CD4-positive, alpha-beta T cell (primary cell): ENCODE results near the gene DDX55. TPM values are rescaled to one million over a fixed set of nuclear protein-coding genes. Genes with fewer than 3 reads are reported as not detected.

Source experiments
- ATAC-seq: fragments of 200-7000 bp; cut with Tn5 transposase; one replicate; pipeline ENCODE4 v1.10.0; 2022; ENCODE audit warnings: mild to moderate bottlenecking; ENCODE audit not compliant: poor library complexity
- CTCF ChIA-PET: fragments of 350-600 bp; sonication (Branson Sonifier 250); formaldehyde crosslinking; loops from one replicate; lab custom pipeline; 2021; ENCODE audit warnings: antibody characterized with exemption, inconsistent platforms; lab: Charles Lee
- POLR2A ChIA-PET: fragments of 350-600 bp; sonication (Branson Sonifier 250); formaldehyde crosslinking; loops from one replicate; lab custom pipeline; 2021; ENCODE audit warnings: antibody characterized with exemption, inconsistent platforms; lab: Charles Lee
- DNase-seq, 14 experiments: peaks; one replicate each; pipeline ENCODE4 v3.0.0-alpha.2; 2013 to 2020; ENCODE audit warnings: mixed read lengths in 2 of 14
- H3K27ac ChIP-seq, 2 donors: one replicate each; pipeline versions ENCODE4 v1.5.1 to v1.7.0; 2013; ENCODE audit warnings: low read length in 2 of 2, low read depth in 1 of 2, mild to moderate bottlenecking in 1 of 2
- H3K27me3 ChIP-seq, 2 experiments: 1 replicate in 1 of 2; 2 replicates in 1 of 2; pipeline versions ENCODE4 v1.6.1 to v1.7.0; 2013; ENCODE audit warnings: low read length in 2 of 2, control low read depth in 1 of 2, mild to moderate bottlenecking in 1 of 2, moderate library complexity in 1 of 2; ENCODE audit not compliant: insufficient read depth in 2 of 2, control insufficient read depth in 1 of 2
- H3K36me3 ChIP-seq: one replicate; pipeline ENCODE4 v1.6.1; 2013; ENCODE audit warnings: low read length, control low read depth; ENCODE audit not compliant: insufficient read depth
- H3K4me1 ChIP-seq: one replicate; pipeline ENCODE4 v1.6.1; 2013; ENCODE audit warnings: low read length, control low read depth; ENCODE audit not compliant: insufficient read depth
- H3K4me3 ChIP-seq: one replicate; pipeline ENCODE4 v1.5.1; 2013; ENCODE audit warnings: mild to moderate bottlenecking, low read length, moderate library complexity
- H3K9me3 ChIP-seq, 2 experiments: 1 replicate in 1 of 2; 2 replicates in 1 of 2; pipeline versions ENCODE4 v1.6.1 to v1.7.0; 2013; ENCODE audit warnings: low read length in 2 of 2, mild to moderate bottlenecking in 2 of 2, control low read depth in 1 of 2, moderate library complexity in 1 of 2; ENCODE audit not compliant: control insufficient read depth in 1 of 2, insufficient read depth in 1 of 2
- H3K27ac Mint-ChIP-seq: one replicate; pipeline ENCODE4 v1.8.0; 2020; ENCODE audit warnings: mixed read lengths
- H3K27me3 Mint-ChIP-seq: one replicate; pipeline ENCODE4 v1.8.0; 2021; ENCODE audit warnings: mixed read lengths
- H3K36me3 Mint-ChIP-seq: one replicate; pipeline ENCODE4 v1.8.0; 2021; ENCODE audit warnings: low read depth, mixed read lengths
- H3K4me1 Mint-ChIP-seq: one replicate; pipeline ENCODE4 v1.8.0; 2021; ENCODE audit warnings: low read depth, mixed read lengths
- H3K4me3 Mint-ChIP-seq: one replicate; pipeline ENCODE4 v1.8.0; 2020; ENCODE audit warnings: mild to moderate bottlenecking, mixed read lengths
- H3K9me3 Mint-ChIP-seq: one replicate; pipeline ENCODE4 v1.8.0; 2020; ENCODE audit warnings: mixed read lengths
- intact Hi-C, 2 experiments: fragments of 100-400 bp; cut with DNase I in 1 of 2; cut with micrococcal nuclease in 1 of 2; formaldehyde crosslinking; loops; one replicate each; pipeline versions ENCODE4 v1.15.1 to v1.9.0; 2023 to 2025; cut with DNase I, micrococcal nuclease
- total RNA-seq, 174 experiments: library from RNA in 2 of 174; stranded (reverse) in 2 of 174; gene quantifications; one replicate each; pipeline ENCODE4 v1.2.3 and lab custom pipeline; 2021 to 2026
- TF ChIP-seq, protein P1 (sequence below): fragments of 200-600 bp; IDR thresholded peaks from one replicate; pipeline ENCODE4 v1.8.0; 2022; ENCODE audit warnings: antibody characterized with exemption, mild to moderate bottlenecking

The DDX55 gene
- total RNA-seq, 2 experiments from 2014 or later, result 33.3 to 37.1 TPM

- Histone ChIP-seq H3K9me3 (no peaks in the 10 kb centered on the region), H3K36me3 (peaks cover 52% of the 10 kb centered on the region), H3K4me3 (no peak overlapping the region), H3K27ac (no peak overlapping the region), H3K4me1 (no peaks in the 10 kb centered on the region), H3K27me3 (no peaks in the 10 kb centered on the region)
- DNase-seq (no peak), ATAC-seq (no peak)
- Mint-ChIP-seq H3K4me1 (peaks cover 6% of the 10 kb centered on the region), H3K36me3 (peaks cover 81% of the 10 kb centered on the region), H3K9me3 (no peaks in the 10 kb centered on the region), H3K27me3 (no peaks in the 10 kb centered on the region), H3K4me3 (no peak overlapping the region), H3K27ac (no peak overlapping the region)
- POLR2A ChIA-PET, result no interaction called here
- intact Hi-C loops, result no loop called here
- TF ChIP-seq, protein P1, sequence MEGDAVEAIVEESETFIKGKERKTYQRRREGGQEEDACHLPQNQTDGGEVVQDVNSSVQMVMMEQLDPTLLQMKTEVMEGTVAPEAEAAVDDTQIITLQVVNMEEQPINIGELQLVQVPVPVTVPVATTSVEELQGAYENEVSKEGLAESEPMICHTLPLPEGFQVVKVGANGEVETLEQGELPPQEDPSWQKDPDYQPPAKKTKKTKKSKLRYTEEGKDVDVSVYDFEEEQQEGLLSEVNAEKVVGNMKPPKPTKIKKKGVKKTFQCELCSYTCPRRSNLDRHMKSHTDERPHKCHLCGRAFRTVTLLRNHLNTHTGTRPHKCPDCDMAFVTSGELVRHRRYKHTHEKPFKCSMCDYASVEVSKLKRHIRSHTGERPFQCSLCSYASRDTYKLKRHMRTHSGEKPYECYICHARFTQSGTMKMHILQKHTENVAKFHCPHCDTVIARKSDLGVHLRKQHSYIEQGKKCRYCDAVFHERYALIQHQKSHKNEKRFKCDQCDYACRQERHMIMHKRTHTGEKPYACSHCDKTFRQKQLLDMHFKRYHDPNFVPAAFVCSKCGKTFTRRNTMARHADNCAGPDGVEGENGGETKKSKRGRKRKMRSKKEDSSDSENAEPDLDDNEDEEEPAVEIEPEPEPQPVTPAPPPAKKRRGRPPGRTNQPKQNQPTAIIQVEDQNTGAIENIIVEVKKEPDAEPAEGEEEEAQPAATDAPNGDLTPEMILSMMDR, result no peak
- CTCF ChIA-PET, result no interaction called here
These were observed 53.5 kb downstream of the DDX55 start for GRCh38 chr12:123655420-123655819.

DNA sequence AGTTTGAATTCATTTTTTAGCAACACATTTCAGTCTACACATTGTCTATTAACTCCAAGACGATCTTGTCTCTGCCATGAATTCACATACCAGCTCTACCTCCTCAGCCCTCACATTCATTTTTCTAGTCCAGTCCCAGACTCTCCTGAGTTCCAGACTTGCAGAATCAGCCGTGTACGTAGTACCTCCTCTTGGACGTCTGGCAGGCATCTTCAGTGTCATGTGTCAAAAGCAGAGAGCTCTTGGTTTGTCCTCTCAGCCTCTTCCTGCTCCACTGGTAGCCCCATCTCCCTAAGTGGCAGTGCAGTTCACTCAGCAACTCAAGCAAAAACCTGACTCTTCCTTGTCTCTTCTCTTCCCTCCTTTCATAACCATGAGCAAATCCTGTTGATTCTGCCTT, 54.5 kb downstream of the DDX55 start:
- Mint-ChIP-seq H3K4me3 (no peak overlapping the region), H3K4me1 (peaks cover 6% of the 10 kb centered on the region), H3K27me3 (no peaks in the 10 kb centered on the region), H3K27ac (no peak overlapping the region), H3K9me3 (no peaks in the 10 kb centered on the region), H3K36me3 (peaks cover 75% of the 10 kb centered on the region)
- no peaks in the 10 kb centered on the region for H3K4me1 ChIP-seq
- ChIA-PET POLR2A (no interaction called here), CTCF (no interaction called here)
- TF ChIP-seq, protein P1, result no peak
- DNase-seq, result no peak
- intact Hi-C loops, result no loop called here
- H3K27ac ChIP-seq, result no peak overlapping the region
- no peaks in the 10 kb centered on the region for H3K9me3 ChIP-seq
- H3K4me3 ChIP-seq, result no peak overlapping the region
- ATAC-seq, result no peak
- peaks cover 43% of the 10 kb centered on the region for H3K36me3 ChIP-seq
- H3K27me3 ChIP-seq, result no peaks in the 10 kb centered on the region

GRCh38 chr12:123657211-123657610, 55.3 kb downstream of the DDX55 start:
- H3K27ac Mint-ChIP-seq, result no peak overlapping the region
- intact Hi-C loops, result no loop called here

More at GRCh38 chr12:123657211-123657610, 55.3 kb downstream of the DDX55 start:
- Mint-ChIP-seq H3K9me3 (no peaks in the 10 kb centered on the region), H3K27me3 (no peaks in the 10 kb centered on the region), H3K4me3 (no peak overlapping the region), H3K4me1 (peaks cover 6% of the 10 kb centered on the region), H3K36me3 (peaks cover 66% of the 10 kb centered on the region)
- TF ChIP-seq, protein P1, result no peak
- Histone ChIP-seq H3K27ac (no peak overlapping the region), H3K4me1 (no peaks in the 10 kb centered on the region), H3K4me3 (no peak overlapping the region), H3K9me3 (no peaks in the 10 kb centered on the region), H3K27me3 (no peaks in the 10 kb centered on the region), H3K36me3 (peaks cover 36% of the 10 kb centered on the region)
- ChIA-PET CTCF (no interaction called here), POLR2A (no interaction called here)
- ATAC-seq, result no peak
- DNase-seq, result no peak
